Tibial nerve (tissue), 3 donors: ENCODE data around the gene EFCAB12.

Experiments used
- POLR2A ChIP-seq, 2 donors: fragments of 450-650 bp; IDR thresholded peaks; one replicate each; pipeline ENCODE4 v1.6.1; 2017; ENCODE audit warnings: antibody characterized with exemption in 2 of 2, mild to moderate bottlenecking in 2 of 2, moderate library complexity in 2 of 2
- TF ChIP-seq, protein P1 (sequence below), 5 experiments: fragments of 200-600 bp in 3 of 5; fragments of 450-650 bp in 2 of 5; sonication (generic) in 3 of 5; IDR thresholded peaks; one replicate each; pipeline ENCODE4 v1.5.1; 2016 to 2019; ENCODE audit warnings: antibody characterized with exemption in 5 of 5, mild to moderate bottlenecking in 3 of 5, moderate library complexity in 2 of 5

DNA sequence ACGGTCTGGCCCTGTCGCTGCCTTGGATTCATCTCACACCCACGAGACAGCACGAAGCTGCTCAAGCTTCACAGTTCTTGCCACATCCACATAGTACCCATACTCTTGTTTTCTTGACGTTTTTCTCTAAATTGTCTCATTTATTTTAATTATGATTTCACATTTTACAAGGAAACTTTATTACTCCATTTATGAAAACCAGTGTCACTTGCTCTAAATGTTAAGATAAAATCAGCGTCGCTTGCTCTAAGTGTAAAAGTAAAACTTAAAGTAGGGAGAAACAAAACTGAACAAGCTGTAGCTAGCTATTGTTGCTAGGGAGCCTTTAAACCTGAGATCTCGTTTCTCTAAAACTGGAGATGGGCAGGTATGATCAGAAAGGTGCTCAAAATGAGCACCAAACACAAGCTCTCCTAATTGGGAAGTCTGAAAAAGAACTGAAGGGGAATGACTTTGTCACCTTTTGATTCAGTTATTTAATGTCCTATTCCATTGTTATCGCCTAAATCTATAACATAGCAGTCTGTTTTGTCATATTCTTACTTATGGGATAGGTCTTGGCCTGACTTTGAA is 12.3 kb upstream of the EFCAB12 start:
- TF ChIP-seq, protein P1, sequence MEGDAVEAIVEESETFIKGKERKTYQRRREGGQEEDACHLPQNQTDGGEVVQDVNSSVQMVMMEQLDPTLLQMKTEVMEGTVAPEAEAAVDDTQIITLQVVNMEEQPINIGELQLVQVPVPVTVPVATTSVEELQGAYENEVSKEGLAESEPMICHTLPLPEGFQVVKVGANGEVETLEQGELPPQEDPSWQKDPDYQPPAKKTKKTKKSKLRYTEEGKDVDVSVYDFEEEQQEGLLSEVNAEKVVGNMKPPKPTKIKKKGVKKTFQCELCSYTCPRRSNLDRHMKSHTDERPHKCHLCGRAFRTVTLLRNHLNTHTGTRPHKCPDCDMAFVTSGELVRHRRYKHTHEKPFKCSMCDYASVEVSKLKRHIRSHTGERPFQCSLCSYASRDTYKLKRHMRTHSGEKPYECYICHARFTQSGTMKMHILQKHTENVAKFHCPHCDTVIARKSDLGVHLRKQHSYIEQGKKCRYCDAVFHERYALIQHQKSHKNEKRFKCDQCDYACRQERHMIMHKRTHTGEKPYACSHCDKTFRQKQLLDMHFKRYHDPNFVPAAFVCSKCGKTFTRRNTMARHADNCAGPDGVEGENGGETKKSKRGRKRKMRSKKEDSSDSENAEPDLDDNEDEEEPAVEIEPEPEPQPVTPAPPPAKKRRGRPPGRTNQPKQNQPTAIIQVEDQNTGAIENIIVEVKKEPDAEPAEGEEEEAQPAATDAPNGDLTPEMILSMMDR (IDR thresholded peaks at IDR 0.05), result no peak
- no peak for TF ChIP-seq POLR2A (IDR thresholded peaks at IDR 0.05)
